ENCODE results near the gene TMEM63B.
A peak's percentile ranks its signal among the peaks of the same experiment; 100 is the strongest.

TMEM63B gene

DNA sequence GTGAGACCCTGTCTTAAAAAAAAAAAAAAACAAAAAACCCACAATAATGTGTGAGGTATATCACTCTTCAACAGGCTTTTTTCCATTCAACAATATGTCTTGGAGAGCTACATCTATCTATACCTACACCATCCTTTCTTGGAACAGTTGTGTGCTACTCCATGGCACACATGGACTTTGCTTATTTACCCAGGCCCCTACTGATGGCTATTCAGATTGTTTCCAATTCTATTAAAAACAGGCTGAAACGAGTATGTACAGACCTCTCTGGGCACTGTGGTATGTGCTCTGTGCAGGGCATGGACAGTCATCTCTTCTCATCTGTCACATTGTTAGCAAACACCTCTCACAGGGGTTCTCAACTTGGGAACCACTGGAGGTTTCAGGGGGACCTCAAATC, 28.2 kb upstream of the TMEM63B start:
- H3K27ac ChIP-seq, result no peak overlapping the region
- TF ChIP-seq, protein P1, sequence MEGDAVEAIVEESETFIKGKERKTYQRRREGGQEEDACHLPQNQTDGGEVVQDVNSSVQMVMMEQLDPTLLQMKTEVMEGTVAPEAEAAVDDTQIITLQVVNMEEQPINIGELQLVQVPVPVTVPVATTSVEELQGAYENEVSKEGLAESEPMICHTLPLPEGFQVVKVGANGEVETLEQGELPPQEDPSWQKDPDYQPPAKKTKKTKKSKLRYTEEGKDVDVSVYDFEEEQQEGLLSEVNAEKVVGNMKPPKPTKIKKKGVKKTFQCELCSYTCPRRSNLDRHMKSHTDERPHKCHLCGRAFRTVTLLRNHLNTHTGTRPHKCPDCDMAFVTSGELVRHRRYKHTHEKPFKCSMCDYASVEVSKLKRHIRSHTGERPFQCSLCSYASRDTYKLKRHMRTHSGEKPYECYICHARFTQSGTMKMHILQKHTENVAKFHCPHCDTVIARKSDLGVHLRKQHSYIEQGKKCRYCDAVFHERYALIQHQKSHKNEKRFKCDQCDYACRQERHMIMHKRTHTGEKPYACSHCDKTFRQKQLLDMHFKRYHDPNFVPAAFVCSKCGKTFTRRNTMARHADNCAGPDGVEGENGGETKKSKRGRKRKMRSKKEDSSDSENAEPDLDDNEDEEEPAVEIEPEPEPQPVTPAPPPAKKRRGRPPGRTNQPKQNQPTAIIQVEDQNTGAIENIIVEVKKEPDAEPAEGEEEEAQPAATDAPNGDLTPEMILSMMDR (conservative IDR thresholded peaks at IDR 0.05), result no peak
- no peak for TF ChIP-seq ZFX (IDR thresholded peaks at IDR 0.05)

GRCh38 chr6:44100088-44100550, 27.2 kb upstream of the TMEM63B start:
- no peak overlapping the region for H3K27ac ChIP-seq
- TF ChIP-seq, protein P1 (conservative IDR thresholded peaks at IDR 0.05), result no peak; the same call in 1 of the 2 replicates
- no peak for TF ChIP-seq ZFX (IDR thresholded peaks at IDR 0.05)

GRCh38 chr6:44101832-44102231, 25.5 kb upstream of the TMEM63B start:
- TF ChIP-seq ZFX (IDR thresholded peaks at IDR 0.05), result no peak
- TF ChIP-seq, protein P1 (conservative IDR thresholded peaks at IDR 0.05), result no peak
- no peak overlapping the region for H3K27ac ChIP-seq

- H3K27ac ChIP-seq, result no peak overlapping the region
These were observed 24.8 kb upstream of the TMEM63B start for GRCh38 chr6:44102527-44102926.

GRCh38 chr6:44104481-44105021, 22.8 kb upstream of the TMEM63B start:
- no peak for TF ChIP-seq ZFX (IDR thresholded peaks at IDR 0.05)
- TF ChIP-seq, protein P1 (conservative IDR thresholded peaks at IDR 0.05), result no peak
- no peak overlapping the region for H3K27ac ChIP-seq

More at GRCh38 chr6:44102527-44102926, 24.8 kb upstream of the TMEM63B start:
- TF ChIP-seq, protein P1 (conservative IDR thresholded peaks at IDR 0.05), result no peak
- TF ChIP-seq ZFX (IDR thresholded peaks at IDR 0.05), result no peak

DNA sequence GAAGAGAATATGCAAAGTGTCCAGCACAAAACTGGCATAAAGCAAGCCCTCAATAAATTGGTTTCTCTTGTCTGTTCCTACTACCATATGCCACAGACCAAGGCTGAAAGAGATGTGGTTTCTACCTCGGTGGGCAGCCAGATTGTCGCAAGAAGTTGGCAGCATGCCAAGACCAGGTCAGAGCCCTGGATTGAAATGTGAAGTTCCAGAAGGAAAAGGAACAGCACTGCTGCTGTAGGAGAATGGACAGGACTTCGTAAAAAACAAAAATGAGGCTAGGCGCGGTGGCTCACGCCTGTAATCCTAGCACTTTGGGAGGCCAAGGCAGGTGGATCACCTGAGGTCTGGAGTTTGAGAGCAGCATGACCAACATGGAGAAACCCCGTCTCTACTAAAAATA, 22.2 kb upstream of the TMEM63B start:
- TF ChIP-seq, protein P1 (conservative IDR thresholded peaks at IDR 0.05), result no peak
- no peak for TF ChIP-seq ZFX (IDR thresholded peaks at IDR 0.05)
- no peak overlapping the region; the same call in 1 of the 2 replicates for H3K27ac ChIP-seq

- peak overlapping the region; percentile 23 for H3K27ac ChIP-seq
- TF ChIP-seq, protein P1 (conservative IDR thresholded peaks at IDR 0.05), result no peak
- no peak for TF ChIP-seq ZFX (IDR thresholded peaks at IDR 0.05)
These were observed 21.2 kb upstream of the TMEM63B start for GRCh38 chr6:44105993-44106740.
